Subcutaneous abdominal adipose tissue (tissue), 5 donors: ENCODE data around the gene RAB11FIP3.
A peak's percentile ranks its signal among the peaks of the same experiment; 100 is the strongest.

ENCODE experiments used
- H3K27ac ChIP-seq: one replicate; pipeline ENCODE4 v1.7.0; 2013; ENCODE audit warnings: low read depth, mild to moderate bottlenecking, inconsistent platforms, low read length, moderate library complexity
- H3K27me3 ChIP-seq, 5 donors: one replicate each; pipeline ENCODE4 v1.7.0; 2013; ENCODE audit warnings: low read length in 5 of 5, inconsistent platforms in 1 of 5; ENCODE audit not compliant: control insufficient read depth in 5 of 5, insufficient read depth in 4 of 5
- H3K36me3 ChIP-seq, 5 donors: one replicate each; pipeline ENCODE4 v1.7.0; 2013; ENCODE audit warnings: low read length in 5 of 5; ENCODE audit not compliant: control insufficient read depth in 5 of 5, insufficient read depth in 5 of 5
- H3K4me1 ChIP-seq, 5 donors: one replicate each; pipeline ENCODE4 v1.7.0; 2013; ENCODE audit warnings: low read length in 5 of 5, mild to moderate bottlenecking in 3 of 5, moderate library complexity in 1 of 5; ENCODE audit not compliant: control insufficient read depth in 5 of 5, insufficient read depth in 5 of 5
- H3K4me3 ChIP-seq, 5 donors: one replicate each; pipeline ENCODE4 v1.7.0; 2013; ENCODE audit warnings: low read length in 5 of 5, low read depth in 1 of 5
- H3K9ac ChIP-seq, 5 donors: one replicate each; pipeline ENCODE4 v1.7.0; 2013; ENCODE audit warnings: low read length in 5 of 5, mild to moderate bottlenecking in 4 of 5, moderate library complexity in 3 of 5
- H3K9me3 ChIP-seq, 5 donors: one replicate each; pipeline ENCODE4 v1.7.0; 2013; ENCODE audit warnings: low read length in 5 of 5; ENCODE audit not compliant: control insufficient read depth in 5 of 5
- donor health status: healthy.
- donor health status: healthy.
- donor health status: healthy.
- donor health status: healthy.
- donor health status: healthy.

The RAB11FIP3 gene

DNA sequence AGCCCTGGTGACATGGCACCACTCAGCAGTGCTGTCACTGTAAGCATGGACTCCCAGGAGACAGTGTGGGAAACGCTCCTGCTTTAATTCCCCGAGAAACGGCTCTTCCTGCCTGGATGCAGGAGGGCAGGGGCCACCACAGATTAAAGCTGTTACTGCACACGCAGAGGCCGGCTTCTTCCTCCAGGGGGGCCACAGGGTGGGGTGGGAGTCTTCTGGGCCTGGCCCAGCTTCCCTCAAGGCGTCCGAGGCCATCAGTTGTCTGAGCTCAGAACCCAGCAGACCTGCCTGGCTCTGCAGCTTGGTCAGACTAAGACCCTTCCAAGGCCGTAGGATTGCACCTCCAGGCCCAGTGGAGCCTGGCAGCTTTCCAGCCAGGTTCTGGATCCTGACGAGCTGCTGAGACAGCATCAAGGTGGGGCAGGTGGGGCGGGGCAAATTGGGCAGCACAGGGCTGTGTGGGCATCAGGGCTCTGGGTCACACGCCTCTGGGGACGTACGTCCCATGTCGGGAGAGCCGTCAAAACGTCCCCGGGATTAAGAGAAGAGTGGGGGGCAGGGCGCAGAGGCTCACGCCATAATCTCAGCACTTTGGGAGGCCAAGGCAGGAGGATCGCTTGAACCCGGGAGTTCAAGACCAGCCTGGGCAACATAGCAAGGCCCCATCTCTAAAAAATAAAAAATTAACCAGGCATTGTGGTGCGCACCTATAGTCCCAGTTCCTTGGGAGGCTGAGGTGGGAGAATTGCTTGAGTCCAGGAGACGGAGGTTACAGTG, 97.1 kb downstream of the RAB11FIP3 start:
- Histone ChIP-seq H3K4me3 (no peak overlapping the region), H3K9ac (no peak overlapping the region), H3K9me3 (no peaks in the 10 kb centered on the region), H3K36me3 (peaks cover 0 to 29% (median 23%) of the 10 kb centered on the region in 5 donors), H3K4me1 (peaks cover 9 to 29% (median 18%) of the 10 kb centered on the region in 5 donors), H3K27me3 (no peaks in the 10 kb centered on the region), H3K27ac (no peak overlapping the region)

DNA sequence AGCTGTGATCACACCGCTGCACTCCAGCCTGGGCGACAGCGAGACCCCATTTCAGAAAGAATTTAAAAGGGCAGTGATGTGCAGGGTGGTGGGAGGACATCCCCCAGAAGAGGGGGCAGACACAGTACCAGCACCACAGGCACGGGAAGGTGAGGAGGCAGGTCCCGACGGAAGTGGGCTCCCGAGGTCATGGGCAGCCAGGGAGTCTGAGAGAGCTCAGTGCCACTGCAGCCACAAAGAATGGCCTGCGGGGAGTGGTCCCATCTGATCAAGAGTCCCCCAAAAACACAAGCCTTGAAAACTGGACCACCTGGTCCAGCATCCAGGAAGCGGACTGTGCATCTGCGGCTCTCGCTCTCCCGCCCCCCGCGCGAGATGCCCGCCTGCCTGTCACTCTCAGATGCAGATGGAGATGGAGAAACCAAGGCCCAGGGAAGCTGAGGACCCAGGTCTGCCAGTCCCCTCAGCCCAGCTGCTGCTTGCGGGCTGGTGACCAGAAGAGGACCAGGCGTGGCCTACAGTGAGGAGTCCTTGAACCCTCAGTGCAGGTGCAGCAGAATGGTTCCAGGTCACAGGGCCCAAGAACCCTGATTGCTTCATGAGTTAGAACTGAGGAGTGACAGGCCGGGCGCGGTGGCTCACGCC, 97.8 kb downstream of the RAB11FIP3 start:
- Histone ChIP-seq H3K9ac (no peak overlapping the region), H3K4me3 (no peak overlapping the region), H3K9me3 (no peaks in the 10 kb centered on the region), H3K27me3 (no peaks in the 10 kb centered on the region), H3K36me3 (peaks cover 0 to 29% (median 23%) of the 10 kb centered on the region in 5 donors), H3K4me1 (peaks cover 9 to 32% (median 20%) of the 10 kb centered on the region in 5 donors), H3K27ac (no peak overlapping the region)

- no peak overlapping the region for H3K27ac ChIP-seq
- H3K4me3 ChIP-seq, result no peak overlapping the region
- peaks cover 15 to 44% (median 32%) of the 10 kb centered on the region in 5 donors for H3K4me1 ChIP-seq
- no peaks in the 10 kb centered on the region for H3K9me3 ChIP-seq
- no peak overlapping the region for H3K9ac ChIP-seq
- H3K27me3 ChIP-seq, result no peaks in the 10 kb centered on the region
- H3K36me3 ChIP-seq, result peaks cover 0 to 20% (median 16%) of the 10 kb centered on the region in 5 donors
Measured at GRCh38 chr16:524274-525040, 99.0 kb downstream of the RAB11FIP3 start.

DNA sequence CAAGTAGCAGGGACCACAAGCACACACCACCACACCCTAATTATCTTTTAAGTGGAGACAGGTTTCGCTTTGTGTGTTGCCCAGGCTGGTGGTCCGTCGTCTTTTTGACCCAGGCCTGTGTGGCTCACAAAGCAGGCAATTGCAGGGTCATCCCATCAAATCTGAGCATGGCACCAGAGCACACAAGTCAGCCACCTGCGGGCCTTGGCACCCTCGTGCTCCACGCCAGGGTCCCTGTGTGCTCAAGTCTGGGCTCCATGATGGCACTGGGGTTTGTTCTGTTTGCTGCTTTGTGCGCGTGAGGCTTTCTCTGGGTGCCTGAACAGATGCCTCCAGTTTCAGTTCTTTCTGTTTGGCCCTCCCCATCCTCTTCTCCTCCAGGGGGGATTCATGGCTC, 99.7 kb downstream of the RAB11FIP3 start:
- Histone ChIP-seq H3K9me3 (no peaks in the 10 kb centered on the region), H3K4me1 (peaks cover 19 to 51% (median 39%) of the 10 kb centered on the region in 5 donors), H3K36me3 (peaks cover 0 to 15% (median 10%) of the 10 kb centered on the region in 5 donors), H3K4me3 (no peak overlapping the region), H3K27me3 (no peaks in the 10 kb centered on the region), H3K27ac (no peak overlapping the region), H3K9ac (peak overlapping the region in 2 of 5 donors; percentile 92 to 96)

GRCh38 chr16:525520-526180, 100.2 kb downstream of the RAB11FIP3 start:
- Histone ChIP-seq H3K9ac (peak overlapping the region in 3 of 5 donors; percentile 44 to 96 (median 92)), H3K27ac (no peak overlapping the region), H3K4me1 (peaks cover 19 to 54% (median 43%) of the 10 kb centered on the region in 5 donors), H3K9me3 (no peaks in the 10 kb centered on the region), H3K27me3 (no peaks in the 10 kb centered on the region), H3K36me3 (peaks cover 0 to 9% (median 4%) of the 10 kb centered on the region in 5 donors), H3K4me3 (peak overlapping the region; percentile 72 to 85 (median 77))

- peaks cover 19 to 54% (median 43%) of the 10 kb centered on the region in 5 donors for H3K4me1 ChIP-seq
- H3K9ac ChIP-seq, result peak overlapping the region; percentile 71 to 96 (median 92)
- H3K27ac ChIP-seq, result peak overlapping the region; percentile 92
- no peaks in the 10 kb centered on the region for H3K9me3 ChIP-seq
- peaks cover 0 to 4% (median 0%) of the 10 kb centered on the region in 5 donors for H3K36me3 ChIP-seq
- peak overlapping the region; percentile 72 to 85 (median 77) for H3K4me3 ChIP-seq
- H3K27me3 ChIP-seq, result no peaks in the 10 kb centered on the region
Measured at GRCh38 chr16:526181-527014, 100.9 kb downstream of the RAB11FIP3 start.

DNA sequence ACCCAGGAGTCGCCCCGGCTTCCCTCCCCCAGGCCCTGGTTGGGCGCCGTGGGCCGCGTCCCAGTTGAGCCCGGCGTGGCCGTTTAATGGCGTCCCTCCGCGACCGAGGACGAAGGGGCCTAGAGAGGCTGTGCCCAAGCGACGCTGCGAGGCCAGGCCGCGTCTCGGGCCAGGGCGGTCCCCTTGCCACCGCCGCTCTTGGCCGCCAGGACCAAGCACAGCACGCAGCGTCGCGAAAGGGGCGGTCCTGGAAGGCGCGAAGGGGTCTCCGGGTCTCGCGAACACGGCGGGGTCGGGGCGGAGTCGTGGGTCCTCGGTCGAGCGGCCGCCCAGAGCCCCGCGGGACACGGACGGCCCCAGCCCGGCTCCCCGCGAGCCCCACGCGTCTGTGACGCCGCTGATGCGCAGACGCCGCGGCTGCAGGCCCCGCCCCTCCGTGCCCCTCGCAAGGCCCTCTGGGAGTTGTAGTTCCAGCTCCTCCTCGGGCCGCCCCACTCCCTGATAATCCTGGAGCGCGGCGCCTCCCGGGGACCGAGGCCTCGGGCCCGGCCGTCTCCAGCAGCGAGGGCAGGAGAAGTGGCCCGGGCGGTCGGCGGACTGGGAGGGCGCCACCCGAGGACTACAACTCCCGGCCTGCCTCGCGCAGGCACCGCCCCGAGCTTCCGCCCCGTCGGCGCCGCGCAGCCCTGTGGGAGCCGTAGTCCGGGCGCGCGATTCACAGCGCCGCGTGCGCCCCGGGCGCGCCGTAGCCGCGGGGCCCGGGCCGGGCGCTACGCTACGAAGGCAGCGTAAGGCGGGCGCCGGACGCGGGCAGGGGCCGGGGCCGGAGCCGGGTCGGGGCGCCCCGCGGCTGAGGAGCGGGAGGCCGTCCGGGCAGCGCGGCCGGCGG, 101.8 kb downstream of the RAB11FIP3 start, which contains the start of gene CAPN15:
CAPN15 (plus strand) TSS at position 698 of the 889 bp plus-strand sequence. CDS start 19,127 bp downstream, outside the sequence.
- Histone ChIP-seq H3K4me3 (peak within 1 kb of the TSS; percentile 73 to 85 (median 79)), H3K9ac (peak within 1 kb of the TSS; percentile 71 to 96 (median 92)), H3K9me3 (no peaks in the 10 kb centered on the region), H3K36me3 (peaks cover 0 to 4% (median 0%) of the 10 kb centered on the region in 5 donors), H3K4me1 (peaks cover 19 to 54% (median 43%) of the 10 kb centered on the region in 5 donors), H3K27me3 (no peaks in the 10 kb centered on the region), H3K27ac (peak within 1 kb of the TSS; percentile 92)
